HS-5 (cell line): ENCODE data around the gene GSG1L.
"Not testable (repeated sequence)": the region's sequence is repeated elsewhere in the genome, so short reads cannot be mapped to it uniquely, and the experiment has no call there.

Experiments
- DNase-seq: peaks from one replicate; pipeline ENCODE4 v3.0.0-alpha.2; 2012; ENCODE audit warnings: low read depth

GSG1L gene

GRCh38 chr16:27980919-27981700 lies 82.4 kb downstream of the GSG1L start:
- no peak for DNase-seq

DNA sequence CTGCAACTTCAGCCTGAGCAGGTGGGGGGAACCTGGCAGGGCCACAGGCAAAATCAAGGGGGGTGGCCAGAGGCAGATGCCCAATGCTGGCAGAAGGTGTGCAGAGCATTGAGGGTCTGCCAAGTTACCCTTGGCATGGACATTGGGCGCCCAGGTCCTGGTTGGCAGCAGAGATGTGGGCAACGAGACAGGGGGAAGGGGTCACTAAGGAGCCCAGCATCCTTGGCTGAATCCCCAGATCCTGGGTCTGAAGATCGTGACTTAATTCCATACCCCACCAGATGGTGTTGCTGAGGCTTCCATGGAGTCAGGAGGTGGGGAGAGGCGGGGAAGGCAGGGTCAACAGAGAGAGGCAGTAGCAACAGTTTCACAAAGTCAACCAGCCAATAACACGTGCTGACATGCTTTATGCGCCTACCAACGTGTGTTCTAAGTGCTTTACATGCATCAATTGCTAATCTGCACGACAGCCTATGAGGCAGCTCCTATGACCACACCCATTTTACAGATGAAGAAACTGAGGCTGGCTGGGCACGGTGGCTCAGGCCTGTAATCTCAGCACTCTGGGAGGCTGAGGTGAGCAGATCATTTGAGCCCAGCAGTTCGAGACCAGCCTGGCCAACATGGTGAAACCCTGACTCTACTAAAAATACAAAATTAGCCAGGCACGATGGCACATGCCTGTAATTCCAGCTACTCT lies 83.3 kb downstream of the GSG1L start:
- no peak for DNase-seq

- not testable (repeated sequence) for DNase-seq
Measured at GRCh38 chr16:27979668-27980067, 83.8 kb downstream of the GSG1L start.

- DNase-seq = no peak
Measured at GRCh38 chr16:27978876-27979275, 84.6 kb downstream of the GSG1L start.

DNA sequence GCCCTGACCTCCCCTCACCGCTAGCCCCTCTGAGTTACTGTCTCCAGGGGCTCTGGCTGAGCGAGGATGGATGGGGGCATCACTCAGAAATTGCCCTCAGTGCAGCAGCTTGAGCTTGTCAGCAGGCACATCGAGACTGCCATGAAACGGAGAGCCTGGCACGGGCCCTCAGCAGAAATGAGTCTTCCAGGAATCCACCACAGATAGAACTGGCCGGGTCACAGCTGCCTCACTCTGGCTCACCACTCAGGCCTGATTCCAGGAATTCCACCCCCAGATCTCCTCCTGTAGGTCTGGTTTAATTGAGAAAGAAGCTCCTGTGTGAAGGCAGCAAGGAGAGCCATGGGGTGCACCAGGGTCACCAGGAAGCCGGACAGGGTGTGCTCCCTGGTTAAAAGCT lies 85.5 kb downstream of the GSG1L start:
- DNase-seq = no peak

- no peak for DNase-seq
Measured at GRCh38 chr16:27976990-27977389, 86.5 kb downstream of the GSG1L start.

DNA sequence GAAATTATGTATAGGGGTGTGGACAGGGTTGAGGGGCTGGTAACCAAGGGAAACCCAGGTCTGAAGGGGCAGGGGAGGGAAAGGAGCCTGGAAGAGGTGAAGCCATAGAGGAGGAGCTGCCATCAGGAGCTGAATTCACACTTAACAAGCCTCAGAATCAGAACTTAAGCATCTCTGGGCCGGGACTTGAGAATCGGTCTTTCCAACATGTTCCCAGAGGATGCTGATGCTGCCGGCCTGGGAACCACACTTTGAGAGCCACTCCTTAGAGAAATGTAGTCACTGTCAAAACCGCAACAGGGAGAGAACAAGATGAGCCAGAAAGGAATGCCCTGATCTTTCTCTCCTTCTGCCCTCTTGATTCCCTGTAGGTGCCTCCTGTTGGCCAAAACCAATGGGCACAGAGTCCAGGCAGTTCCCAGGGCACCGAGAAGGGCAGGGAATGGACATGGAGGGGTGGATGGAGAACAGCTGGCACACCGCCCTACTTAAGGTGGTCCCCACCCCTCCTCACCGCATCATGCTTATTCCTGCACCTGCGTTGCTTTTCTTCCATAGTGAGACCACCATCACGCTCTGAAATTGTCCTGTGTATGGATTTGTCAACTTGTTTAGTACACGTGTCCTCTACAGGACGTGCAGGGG lies 88.5 kb downstream of the GSG1L start:
- DNase-seq = no peak

DNA sequence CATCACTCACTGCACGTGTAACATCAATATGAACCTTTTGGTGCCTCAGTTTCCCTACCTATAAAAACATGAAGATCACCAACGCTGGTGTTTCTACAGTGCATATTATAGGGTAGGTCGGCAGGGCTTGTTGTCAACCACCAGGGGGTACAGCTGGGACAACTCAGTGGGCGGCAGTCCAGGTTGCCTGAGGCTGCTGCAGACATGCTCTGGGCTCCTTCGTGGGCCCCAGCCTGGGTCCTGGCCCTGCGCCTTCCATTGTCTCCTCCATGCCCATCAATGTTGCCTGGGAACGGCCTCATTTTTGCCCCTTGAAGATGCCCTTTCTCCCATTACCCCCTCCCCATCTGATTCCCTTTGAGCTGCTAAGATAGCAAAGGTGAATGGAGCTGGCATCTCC lies 89.8 kb downstream of the GSG1L start:
- no peak for DNase-seq

GRCh38 chr16:27972500-27972899 lies 91.0 kb downstream of the GSG1L start:
- peak; percentile 6 for DNase-seq

- DNase-seq = peak; percentile 5
Measured at GRCh38 chr16:27969574-27969973, 93.9 kb downstream of the GSG1L start.

GRCh38 chr16:27967169-27967568 lies 96.3 kb downstream of the GSG1L start:
- no peak for DNase-seq

DNA sequence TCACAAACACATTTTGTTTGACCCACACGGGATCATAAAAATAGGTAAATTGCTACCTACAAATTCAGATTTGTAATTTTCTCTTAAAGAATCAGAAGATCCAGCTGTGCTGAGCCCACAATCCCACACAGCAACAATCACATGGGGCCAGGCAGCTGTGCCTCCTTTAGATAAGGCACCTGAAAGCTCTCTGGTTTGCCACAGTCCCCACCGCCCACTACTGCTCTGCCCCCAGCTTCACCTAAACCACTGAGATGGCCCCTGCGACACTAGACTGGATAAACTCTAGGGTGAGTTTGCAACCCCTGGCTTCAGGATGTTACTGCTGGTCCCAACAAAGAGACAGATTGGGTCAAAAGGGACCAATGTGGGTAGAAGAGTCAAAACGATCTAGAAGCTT lies 96.8 kb downstream of the GSG1L start:
- no peak for DNase-seq

DNA sequence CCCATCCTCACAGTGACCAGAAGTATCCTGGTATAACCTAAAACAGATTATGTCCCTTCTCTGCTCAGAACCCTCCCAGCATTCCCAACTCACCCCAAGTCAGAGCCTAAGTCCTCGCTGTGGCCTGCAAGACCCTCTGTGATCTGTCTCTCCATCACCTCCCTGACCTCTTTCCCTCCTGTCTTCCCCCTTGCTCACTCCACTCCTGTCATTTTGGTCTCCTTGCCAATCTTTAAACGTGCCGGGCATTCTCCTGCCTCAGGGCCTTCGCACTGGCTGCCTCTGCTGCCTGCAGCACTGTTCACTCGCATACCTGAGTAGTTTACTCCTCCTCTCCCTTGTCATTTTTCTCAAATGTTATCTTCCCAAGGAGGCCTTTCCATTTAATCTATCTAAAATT lies 97.7 kb downstream of the GSG1L start:
- no peak for DNase-seq

DNA sequence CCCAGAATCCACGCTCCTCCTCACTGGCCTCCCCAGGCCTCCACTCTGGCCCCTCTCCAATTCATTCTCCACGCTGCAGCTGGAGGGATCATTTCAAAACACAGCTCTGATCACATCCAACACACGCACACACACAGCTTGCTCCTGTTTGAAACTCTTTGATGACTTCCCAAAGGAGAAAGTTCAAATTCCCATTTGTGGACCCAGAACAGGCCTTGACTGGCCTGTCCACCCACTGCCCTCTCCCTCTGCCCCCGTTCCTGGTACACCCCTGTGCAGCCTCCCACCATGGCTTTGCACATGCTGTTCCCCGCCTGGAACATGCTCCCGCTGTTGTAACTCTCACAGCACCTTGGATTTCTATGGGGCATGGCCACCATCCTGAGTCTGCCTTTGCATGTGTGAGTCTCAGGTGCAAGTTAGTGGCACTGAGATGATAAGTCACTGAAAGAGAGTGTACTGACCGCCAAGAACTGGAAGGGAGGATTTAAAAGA lies 100.0 kb downstream of the GSG1L start:
- no peak for DNase-seq

GRCh38 chr16:27962197-27962596 lies 101.3 kb downstream of the GSG1L start:
- no peak for DNase-seq

GRCh38 chr16:27961296-27961620 lies 102.3 kb downstream of the GSG1L start:
- no peak for DNase-seq

GRCh38 chr16:27960619-27961295 lies 102.8 kb downstream of the GSG1L start:
- DNase-seq = no peak

DNA sequence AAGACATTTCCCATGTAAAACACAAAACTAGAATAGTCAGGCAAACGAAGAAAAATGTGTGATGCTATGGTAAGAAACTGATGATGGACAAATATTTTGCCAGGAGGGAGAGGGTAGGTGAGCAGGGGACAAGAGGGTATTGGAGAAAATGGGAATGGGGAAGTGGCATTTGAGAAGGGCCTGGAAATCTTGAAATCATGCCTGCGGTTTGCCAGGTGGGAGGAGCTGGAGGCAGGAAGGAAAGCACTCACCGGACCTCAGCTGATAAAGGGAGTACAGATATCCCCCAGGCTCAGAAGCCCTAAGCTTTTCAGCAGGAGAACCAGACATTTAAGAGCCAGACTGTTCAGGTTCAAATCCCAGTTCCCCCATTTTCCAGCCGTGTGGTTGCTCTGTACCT lies 103.6 kb downstream of the GSG1L start:
- no peak for DNase-seq

DNA sequence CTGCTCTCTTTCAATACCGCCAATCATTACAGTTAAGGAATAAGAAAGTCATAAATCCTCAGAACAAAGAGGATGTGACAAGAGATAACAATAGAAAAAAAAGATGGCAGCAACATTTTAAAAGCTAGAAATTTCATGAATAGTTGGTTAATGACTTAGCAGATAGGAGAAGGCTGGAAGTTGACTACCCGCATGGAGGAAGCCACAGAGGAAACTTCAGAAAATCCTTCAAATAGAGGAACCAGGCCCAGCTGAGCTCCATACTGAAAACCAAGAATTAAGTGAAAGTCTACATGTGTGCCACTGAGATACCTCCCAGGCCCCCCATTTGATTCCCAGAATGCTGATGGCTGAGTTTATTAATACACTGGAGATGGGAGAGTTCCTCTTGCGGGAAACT lies 109.3 kb downstream of the GSG1L start:
- no peak for DNase-seq

GRCh38 chr16:27952811-27953210 lies 110.7 kb downstream of the GSG1L start:
- no peak for DNase-seq

GRCh38 chr16:27951489-27952120 lies 111.9 kb downstream of the GSG1L start:
- peak; percentile 8 for DNase-seq
